NCI-H510A (cell line): ENCODE results near the gene DLG5.

Experiments
- DNase-seq: peaks from one replicate; lab custom pipeline; 2025; lab: John Stamatoyannopoulos, UW

DLG5 gene

DNA sequence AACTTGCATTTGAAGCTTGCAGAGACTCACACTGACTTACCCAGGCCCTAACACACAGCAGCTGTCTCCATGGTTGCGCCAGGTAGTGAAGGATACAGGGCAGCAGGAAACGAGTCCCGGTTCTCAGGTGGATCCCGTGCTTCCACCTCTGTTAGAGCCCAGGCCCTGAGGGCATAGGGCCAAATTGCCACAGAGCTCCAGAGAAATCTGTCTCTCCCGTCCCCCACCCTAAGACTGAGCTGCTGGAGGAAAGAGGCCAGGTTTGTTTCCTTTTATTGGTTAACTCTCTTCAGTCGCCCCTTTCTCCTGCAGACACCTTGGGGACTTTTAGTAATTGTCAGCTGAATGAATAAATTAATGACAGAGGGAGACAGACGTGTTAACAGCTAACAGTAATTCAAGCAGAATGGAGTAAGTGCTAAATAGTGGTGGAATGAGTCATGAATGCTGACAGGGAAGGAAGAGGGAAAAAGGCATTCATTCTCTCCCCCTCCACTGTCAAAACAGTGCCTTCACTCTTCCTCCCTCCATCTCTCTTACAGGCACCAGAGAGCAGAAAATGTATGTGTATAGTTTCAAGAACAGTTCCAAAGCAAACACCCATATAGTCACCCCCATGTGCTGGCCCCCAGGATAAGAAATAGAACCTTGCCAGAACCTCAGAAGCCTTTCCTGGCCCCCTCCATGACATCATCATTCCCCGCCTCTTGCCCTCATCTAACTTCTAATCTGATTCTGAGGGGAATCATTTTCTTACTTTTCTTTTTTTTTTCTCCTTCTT, 16.8 kb upstream of the DLG5 start:
- DNase-seq = no peak

GRCh38 chr10:77941790-77942189, 15.2 kb upstream of the DLG5 start:
- no peak for DNase-seq

GRCh38 chr10:77940627-77941026, 14.1 kb upstream of the DLG5 start:
- no peak for DNase-seq

DNA sequence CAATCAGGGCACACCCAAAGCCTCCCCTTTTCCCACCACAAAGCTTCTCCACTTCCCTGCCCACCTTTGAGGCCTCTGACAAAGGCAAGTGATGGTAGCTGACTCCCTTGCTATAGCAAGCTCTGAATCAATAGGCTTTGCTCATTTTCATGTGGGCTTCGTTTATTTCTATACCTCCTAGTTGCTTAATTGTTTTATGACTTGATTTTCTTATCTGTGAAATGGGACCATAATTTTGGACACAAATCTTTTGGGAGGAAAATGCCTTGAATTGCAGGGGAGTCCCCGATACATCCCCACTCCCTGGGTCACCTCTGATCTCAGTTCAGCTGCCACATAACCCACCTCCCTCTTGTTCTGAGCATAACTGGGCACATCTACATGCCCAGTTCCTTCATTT, 13.7 kb upstream of the DLG5 start:
- DNase-seq = no peak

- no peak for DNase-seq
Observed at GRCh38 chr10:77939561-77940001, 13.0 kb upstream of the DLG5 start.

- DNase-seq = no peak
Observed at GRCh38 chr10:77936697-77937567, 10.4 kb upstream of the DLG5 start.

DNA sequence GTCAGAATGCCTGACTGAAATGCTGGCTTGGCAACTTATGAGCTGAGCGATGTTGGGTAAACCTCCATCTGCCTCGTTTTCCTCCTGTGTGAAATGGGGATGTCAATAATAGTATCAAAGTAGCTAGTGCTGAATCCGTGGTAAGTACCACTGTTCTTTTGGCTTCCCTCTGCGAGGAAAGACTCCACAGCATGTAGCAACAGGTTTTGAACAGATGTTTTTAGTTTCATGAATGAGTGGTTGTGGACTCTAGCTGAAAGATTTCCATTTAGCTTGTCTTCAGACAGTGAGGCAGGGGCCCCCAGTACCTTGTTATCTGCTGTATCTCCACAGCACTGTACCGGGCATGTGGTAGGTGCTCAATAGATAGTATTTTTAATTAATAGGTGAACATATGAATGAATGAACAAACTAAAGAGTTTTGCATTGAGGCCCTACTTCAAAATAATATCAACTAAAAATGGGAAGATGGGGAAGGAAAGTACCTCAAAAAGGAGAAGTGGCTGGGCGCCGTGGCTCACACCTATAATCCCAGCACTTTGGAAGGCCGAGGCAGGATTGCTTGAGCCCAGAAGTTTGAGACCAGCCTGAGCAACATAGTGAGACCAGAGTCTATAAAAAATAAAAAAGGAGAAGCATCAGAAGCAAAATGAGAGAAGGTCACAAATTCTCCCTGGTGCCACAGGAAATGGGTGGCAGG, 5.6 kb upstream of the DLG5 start:
- DNase-seq = no peak

DNA sequence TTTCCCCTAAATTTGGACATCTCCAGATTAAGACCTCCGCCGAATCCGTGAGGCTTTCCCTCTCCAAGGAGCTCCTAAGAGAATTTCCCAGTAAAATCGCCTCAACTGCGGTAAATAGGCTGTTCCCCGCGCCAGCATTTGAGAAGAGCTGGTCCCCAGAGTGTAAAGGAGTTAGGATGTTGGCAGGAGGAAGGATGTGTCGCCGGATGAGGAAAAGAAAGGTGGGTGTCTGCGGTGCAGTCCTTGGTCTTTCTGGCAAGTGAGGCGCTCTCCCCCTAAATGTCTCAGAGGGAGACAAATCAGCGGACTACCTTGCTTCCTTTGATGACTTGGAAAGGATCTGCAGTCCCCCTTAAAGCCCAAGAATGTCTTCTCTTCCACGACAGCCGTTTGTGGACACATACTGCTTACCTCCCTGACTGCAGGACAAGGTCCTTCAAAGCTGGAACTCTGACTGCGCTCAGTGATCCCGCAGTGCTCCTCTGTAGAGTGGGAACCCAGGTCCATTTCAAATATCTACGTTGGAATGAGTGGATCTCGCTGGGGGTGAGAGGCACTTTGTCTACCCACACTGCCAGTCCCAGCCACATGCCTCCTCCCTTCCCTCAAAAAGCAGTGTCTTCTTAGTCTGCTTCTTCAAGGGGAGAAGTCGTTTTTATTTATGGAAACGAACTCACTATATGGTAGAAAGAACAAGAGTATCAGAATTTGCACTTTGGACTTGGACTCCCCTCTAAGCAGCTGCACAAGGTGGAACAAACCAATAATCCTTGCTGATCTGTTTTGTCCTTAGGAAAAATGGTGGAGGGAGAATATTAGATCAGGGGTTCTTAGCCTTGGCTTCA, 1.1 kb upstream of the DLG5 start:
- DNase-seq = no peak

- DNase-seq = no peak
Observed at GRCh38 chr10:77925795-77926565, 575 bp downstream of the DLG5 start.

DNA sequence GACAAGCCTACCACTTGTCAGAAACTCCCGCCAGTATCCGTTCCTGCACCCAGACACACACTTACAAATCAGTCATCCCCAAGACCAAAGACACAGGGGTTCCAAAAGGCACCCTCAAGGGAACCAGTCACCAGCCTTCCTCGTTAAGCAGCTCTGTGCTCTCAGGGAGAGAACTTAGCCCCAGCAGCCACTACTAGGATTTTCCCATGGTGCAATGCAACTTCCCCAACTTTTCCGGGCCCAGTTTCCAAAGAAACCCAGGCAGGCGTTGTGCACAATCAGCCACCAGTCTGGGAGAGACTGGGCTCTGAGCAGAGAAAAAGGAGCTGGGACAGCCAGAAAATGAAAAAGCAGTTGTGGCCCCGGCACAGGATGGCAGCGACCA, 1.2 kb downstream of the DLG5 start:
- DNase-seq = no peak

DNA sequence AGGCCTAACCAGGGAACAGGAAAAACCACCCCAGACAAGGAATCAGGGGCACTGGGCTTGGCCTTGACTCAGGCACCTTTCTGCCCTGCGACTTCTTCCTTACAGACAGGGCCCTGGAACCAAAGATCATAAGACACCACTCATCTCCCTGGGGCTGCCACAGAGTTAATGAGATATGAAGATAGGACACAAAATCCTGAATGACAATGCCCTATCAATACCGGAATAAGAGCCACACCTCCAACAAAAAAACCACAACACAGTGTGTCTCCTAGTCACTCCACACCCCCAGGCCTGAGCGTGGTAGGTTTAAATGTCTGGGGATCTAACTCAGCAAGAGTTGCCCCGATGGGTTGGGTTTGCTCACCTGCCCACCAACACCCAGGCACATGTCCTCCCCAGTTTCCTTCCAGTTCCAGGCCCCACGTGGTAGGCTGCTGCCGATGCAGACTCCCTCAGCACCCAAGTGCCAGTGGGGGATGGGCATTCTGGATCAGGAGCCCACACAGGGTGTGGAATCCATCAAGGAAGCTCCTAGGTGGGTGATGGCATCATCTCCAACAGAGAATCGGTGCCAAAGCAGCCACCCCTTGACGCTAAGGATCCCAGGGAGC, 3.9 kb downstream of the DLG5 start:
- no peak for DNase-seq

- no peak for DNase-seq
Observed at GRCh38 chr10:77922055-77922454, 4.5 kb downstream of the DLG5 start.

DNA sequence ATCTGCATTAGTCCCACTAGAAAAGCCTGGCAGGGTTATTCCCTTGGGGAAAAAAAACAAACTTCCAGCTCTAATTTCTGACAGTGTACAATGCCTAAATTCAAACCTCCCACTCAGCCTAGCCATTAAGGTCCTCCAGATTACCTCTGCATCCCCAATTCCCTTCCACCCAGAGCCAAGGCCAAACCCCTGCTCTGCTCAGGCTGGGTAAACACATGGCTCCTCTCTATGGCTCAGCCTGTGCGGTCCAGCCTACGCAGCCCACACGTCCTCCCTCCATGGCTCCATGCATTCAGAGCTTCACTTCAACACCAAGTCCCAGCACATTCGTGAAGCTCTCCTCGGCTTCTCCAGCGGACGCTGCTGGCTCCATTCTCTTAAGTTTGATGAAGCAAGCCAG, 5.2 kb downstream of the DLG5 start:
- no peak for DNase-seq

DNA sequence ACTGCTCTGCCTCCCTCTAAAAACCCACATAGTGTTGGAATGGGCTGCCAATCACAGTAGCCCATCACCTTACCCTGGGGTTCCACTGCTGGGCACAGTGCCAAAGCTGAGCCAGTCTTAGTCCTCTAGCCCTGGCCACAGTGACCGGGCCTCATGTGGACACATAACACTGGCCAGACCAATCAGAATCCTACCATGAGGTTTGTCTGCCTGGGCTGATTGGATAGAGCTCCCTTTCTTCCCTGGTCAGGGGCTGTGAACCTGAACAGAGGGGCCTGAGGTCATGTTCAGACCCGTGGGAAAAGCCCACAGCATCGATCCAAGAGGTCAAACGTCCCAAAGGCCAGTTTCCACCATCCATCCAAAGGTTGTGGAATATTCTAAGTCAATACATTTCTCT, 6.1 kb downstream of the DLG5 start:
- no peak for DNase-seq

- DNase-seq = peak; percentile 47
Observed at GRCh38 chr10:77919713-77920108, 6.8 kb downstream of the DLG5 start.

DNA sequence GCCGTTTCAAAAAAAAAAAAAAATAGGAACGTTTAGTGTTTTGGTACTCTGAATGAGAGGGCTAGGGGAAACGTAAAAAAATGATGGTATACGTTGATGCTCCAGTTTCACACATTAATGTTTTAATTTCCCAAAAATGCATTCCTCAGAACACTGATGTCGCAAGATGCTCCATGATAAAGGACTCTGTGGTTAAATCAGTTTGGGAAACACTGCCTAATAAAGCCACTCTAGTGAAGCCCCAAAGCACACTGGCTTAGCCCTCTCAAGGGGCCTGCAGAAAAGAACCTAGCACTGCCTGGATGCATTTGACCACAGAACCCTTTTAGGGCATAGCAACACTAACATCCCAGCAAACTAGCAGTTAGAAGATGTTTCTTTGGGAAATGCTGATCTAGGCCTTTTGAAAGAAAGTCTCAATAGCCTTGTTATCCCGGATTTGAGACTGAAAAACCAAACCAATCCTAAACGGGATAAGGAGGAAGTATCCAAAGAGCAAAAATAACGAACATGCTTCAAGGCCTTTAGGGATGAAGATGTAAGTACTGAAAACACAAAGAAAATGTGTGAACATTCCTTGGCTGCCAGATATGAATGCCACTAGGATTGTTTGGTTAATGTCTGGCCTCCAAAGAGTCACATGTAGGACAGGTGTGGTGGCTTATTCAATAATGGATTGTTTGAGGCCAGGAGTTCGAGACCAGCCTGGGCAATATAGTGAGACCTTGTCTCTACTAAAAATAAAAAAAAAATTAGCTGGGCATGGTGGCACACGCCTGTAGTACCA, 11.0 kb downstream of the DLG5 start:
- no peak for DNase-seq

DNA sequence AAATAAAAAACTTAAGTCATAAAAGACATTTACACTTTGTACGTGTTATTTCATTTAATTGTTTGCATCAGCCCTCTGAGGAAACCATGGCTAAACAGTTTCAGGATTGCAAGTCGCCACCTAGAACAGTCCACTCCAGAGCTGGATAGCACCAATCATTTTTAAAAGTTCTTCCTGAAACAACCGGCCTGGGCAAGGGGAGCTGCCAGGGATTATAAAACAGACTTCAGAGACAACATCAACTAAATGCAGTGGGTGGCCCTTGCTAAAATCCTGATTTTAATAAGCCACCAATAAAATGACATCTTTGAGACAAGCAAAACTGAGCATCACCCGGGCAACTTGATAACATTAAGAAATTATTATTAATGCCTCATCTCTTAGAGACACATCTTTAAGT, 13.5 kb downstream of the DLG5 start:
- no peak for DNase-seq

GRCh38 chr10:77912576-77912975, 14.0 kb downstream of the DLG5 start:
- DNase-seq = no peak

DNA sequence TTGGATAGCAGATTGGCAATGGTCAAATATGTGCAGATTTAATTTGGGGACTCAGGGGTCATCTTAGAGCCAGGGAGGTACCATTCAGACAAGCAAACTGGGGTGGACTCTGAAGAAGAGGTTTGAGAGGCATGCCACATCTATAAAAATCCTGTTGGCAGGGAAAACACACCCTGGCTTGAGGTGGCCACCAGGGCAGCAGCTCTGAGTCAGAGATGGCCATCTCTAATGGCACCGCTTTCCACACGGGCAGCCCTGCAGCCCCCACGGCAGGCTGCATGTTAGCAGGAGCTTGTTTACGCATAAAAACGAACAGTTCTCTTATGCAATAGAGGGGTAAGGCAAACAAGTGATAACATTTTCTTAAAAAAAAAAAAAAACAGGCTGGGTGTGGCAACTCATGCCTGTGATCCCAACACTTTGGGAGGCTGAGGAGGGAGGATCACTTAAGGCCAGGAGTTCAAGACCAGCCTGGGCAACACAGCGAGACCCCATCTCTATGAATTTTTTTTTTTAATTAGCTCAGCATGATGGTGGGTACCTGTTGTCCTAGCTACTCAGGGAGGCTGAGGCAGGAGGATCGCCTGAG, 14.9 kb downstream of the DLG5 start:
- DNase-seq = no peak
